Measurements from ENCODE around the gene NBPF26. TPM values are rescaled to one million over a fixed set of nuclear protein-coding genes. Genes with fewer than 3 reads are reported as not detected.
A peak's percentile ranks its signal among the peaks of the same experiment; 100 is the strongest.
"Not testable (repeated sequence)": the region's sequence is repeated elsewhere in the genome, so short reads cannot be mapped to it uniquely, and the experiment has no call there.

NBPF26 gene
- total RNA-seq, 2 donors from 2014 or later, result 12.9 to 22.2 TPM

- ATAC-seq; H3K36me3 Mint-ChIP-seq; DNase-seq (ENCODE audit: low spot score in 2 of 2); H3K9me3 Mint-ChIP-seq; H3K27ac Mint-ChIP-seq: not testable (repeated sequence)
These were observed 121.2 kb downstream of the NBPF26 start for GRCh38 chr1:120844945-120845330.

GRCh38 chr1:120849400-120850286, 125.9 kb downstream of the NBPF26 start:
- ATAC-seq (peak; percentile 17 to 64), DNase-seq (ENCODE audit: low spot score in 2 of 2) (peak in 1 of 2 donors; percentile 5)
- not testable (repeated sequence) for H3K9me3 Mint-ChIP-seq, H3K36me3 Mint-ChIP-seq
- peak overlapping the region; percentile 97 to 100 for H3K27ac Mint-ChIP-seq

- not testable (repeated sequence) for DNase-seq (ENCODE audit: low spot score in 2 of 2); H3K36me3 Mint-ChIP-seq
These were observed 126.5 kb downstream of the NBPF26 start for GRCh38 chr1:120850287-120850536.

GRCh38 chr1:120850537-120851421, 127.0 kb downstream of the NBPF26 start:
- not testable (repeated sequence) for H3K9me3 Mint-ChIP-seq, H3K36me3 Mint-ChIP-seq
- ATAC-seq (peak; percentile 80 to 85), DNase-seq (ENCODE audit: low spot score in 2 of 2) (peak; percentile 73 to 81)
- H3K27ac Mint-ChIP-seq, result peak overlapping the region; percentile 97 to 100

More at GRCh38 chr1:120850287-120850536, 126.5 kb downstream of the NBPF26 start:
- H3K9me3 Mint-ChIP-seq, ATAC-seq: not testable (repeated sequence)
- peak overlapping the region; percentile 97 to 100 for H3K27ac Mint-ChIP-seq

GRCh38 chr1:120858144-120858543, 134.4 kb downstream of the NBPF26 start:
- not testable (repeated sequence) for H3K36me3 Mint-ChIP-seq; H3K27ac Mint-ChIP-seq; ATAC-seq; H3K9me3 Mint-ChIP-seq; DNase-seq (ENCODE audit: low spot score in 2 of 2)

- not testable (repeated sequence) for DNase-seq (ENCODE audit: low spot score in 2 of 2); H3K27ac Mint-ChIP-seq; H3K36me3 Mint-ChIP-seq; H3K9me3 Mint-ChIP-seq
- peak; percentile 71 to 85 for ATAC-seq
These were observed 136.0 kb downstream of the NBPF26 start for GRCh38 chr1:120859615-120860234.

GRCh38 chr1:120878206-120878605, 154.5 kb downstream of the NBPF26 start:
- H3K36me3 Mint-ChIP-seq; ATAC-seq; H3K9me3 Mint-ChIP-seq; DNase-seq (ENCODE audit: low spot score in 2 of 2); H3K27ac Mint-ChIP-seq: not testable (repeated sequence)

GRCh38 chr1:120880056-120880455, 156.3 kb downstream of the NBPF26 start:
- H3K9me3 Mint-ChIP-seq; ATAC-seq; H3K36me3 Mint-ChIP-seq; DNase-seq (ENCODE audit: low spot score in 2 of 2); H3K27ac Mint-ChIP-seq: not testable (repeated sequence)

- not testable (repeated sequence) for ATAC-seq; DNase-seq (ENCODE audit: low spot score in 2 of 2); H3K9me3 Mint-ChIP-seq; H3K36me3 Mint-ChIP-seq; H3K27ac Mint-ChIP-seq
These were observed 158.2 kb downstream of the NBPF26 start for GRCh38 chr1:120881934-120882333.

Other genes with a start within 250 kb of the NBPF26 start
- not detected for gene PPIAL4A, start 165.8 kb downstream of the NBPF26 start, total RNA-seq